GM12878 (cell line): Measurements from ENCODE around the gene SLC25A26.

Experiments
- FOXM1 ChIP-seq: IDR thresholded peaks from 2 replicates; pipeline ENCODE4 v1.6.1; 2012; ENCODE audit warnings: low read depth, mild to moderate bottlenecking, inconsistent platforms, low read length, moderate library complexity
- SIX5 ChIP-seq: IDR thresholded peaks from 2 replicates; pipeline ENCODE4 v1.6.1; 2011; ENCODE audit warnings: mild to moderate bottlenecking, low read depth, low read length, moderate library complexity; ENCODE audit not compliant: severe bottlenecking

GRCh38 chr3:66394019-66394752 lies 173.4 kb downstream of the SLC25A26 start:
- TF ChIP-seq SIX5 (no peak), FOXM1 (no peak)
